ENCODE data around the gene HNF4A. TPM values are rescaled to one million over a fixed set of nuclear protein-coding genes. Genes with fewer than 3 reads are reported as not detected.
A peak's percentile ranks its signal among the peaks of the same experiment; 100 is the strongest.

HNF4A gene
- total and polyA plus RNA-seq, 2 of the 13 experiments (the other 11 are each of a cell fraction or from before 2014, with no cell fraction given) = 80.9 to 169 TPM

- TF ChIP-seq, protein P1, sequence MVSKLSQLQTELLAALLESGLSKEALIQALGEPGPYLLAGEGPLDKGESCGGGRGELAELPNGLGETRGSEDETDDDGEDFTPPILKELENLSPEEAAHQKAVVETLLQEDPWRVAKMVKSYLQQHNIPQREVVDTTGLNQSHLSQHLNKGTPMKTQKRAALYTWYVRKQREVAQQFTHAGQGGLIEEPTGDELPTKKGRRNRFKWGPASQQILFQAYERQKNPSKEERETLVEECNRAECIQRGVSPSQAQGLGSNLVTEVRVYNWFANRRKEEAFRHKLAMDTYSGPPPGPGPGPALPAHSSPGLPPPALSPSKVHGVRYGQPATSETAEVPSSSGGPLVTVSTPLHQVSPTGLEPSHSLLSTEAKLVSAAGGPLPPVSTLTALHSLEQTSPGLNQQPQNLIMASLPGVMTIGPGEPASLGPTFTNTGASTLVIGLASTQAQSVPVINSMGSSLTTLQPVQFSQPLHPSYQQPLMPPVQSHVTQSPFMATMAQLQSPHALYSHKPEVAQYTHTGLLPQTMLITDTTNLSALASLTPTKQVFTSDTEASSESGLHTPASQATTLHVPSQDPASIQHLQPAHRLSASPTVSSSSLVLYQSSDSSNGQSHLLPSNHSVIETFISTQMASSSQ (IDR thresholded peaks at IDR 0.05; ENCODE audit: low read depth) = peak; percentile 92
- TF ChIP-seq, protein P1 (CRISPR knock-in tag; IDR thresholded peaks at IDR 0.05; ENCODE audit: borderline replicate concordance) = peak; percentile 97
- TF ChIP-seq ELF4 (CRISPR knock-in tag; IDR thresholded peaks at IDR 0.05; ENCODE audit: borderline replicate concordance) (no peak), SSRP1 (CRISPR knock-in tag; IDR thresholded peaks at IDR 0.05) (peak; percentile 85; the same call in 1 of the 2 replicates), MED13 (CRISPR knock-in tag; IDR thresholded peaks at IDR 0.05) (no peak), KDM2A (CRISPR knock-in tag; IDR thresholded peaks at IDR 0.05; ENCODE audit: borderline replicate concordance, low read depth) (peak; percentile 80), ZBTB38 (CRISPR knock-in tag; IDR thresholded peaks at IDR 0.05) (peak; percentile 41; the same call in 1 of the 2 replicates), CENPX (CRISPR knock-in tag; IDR thresholded peaks at IDR 0.05) (no peak), FIP1L1 (IDR thresholded peaks at IDR 0.05; ENCODE audit: borderline replicate concordance, insufficient read depth, low read depth, low read length) (0 out of 2 replicates have a peak, but pooled peaks have one; percentile 58), ZNF350 (CRISPR knock-in tag; IDR thresholded peaks at IDR 0.05; ENCODE audit: borderline replicate concordance, low read depth) (no peak; the same call in none of the 2 replicates), ZNF33B (CRISPR knock-in tag; IDR thresholded peaks at IDR 0.05) (peak; percentile 67; the same call in 1 of the 2 replicates), BORCS8-MEF2B (CRISPR knock-in tag; IDR thresholded peaks at IDR 0.05) (peak; percentile 87), ZNF607 (CRISPR knock-in tag; IDR thresholded peaks at IDR 0.05; ENCODE audit: borderline replicate concordance) (peak; percentile 62), RBFOX2 (IDR thresholded peaks at IDR 0.05; ENCODE audit: low read depth, low read length) (peak; percentile 65), PBX3 (CRISPR knock-in tag; IDR thresholded peaks at IDR 0.05; ENCODE audit: borderline replicate concordance) (no peak), ZNF749 (CRISPR knock-in tag; IDR thresholded peaks at IDR 0.05; ENCODE audit: borderline replicate concordance) (no peak; the same call in 1 of the 2 replicates), ZNF205 (CRISPR knock-in tag; IDR thresholded peaks at IDR 0.05) (no peak), CAMTA2 (CRISPR knock-in tag; IDR thresholded peaks at IDR 0.05; ENCODE audit: borderline replicate concordance) (no peak), NR2F6 (IDR thresholded peaks at IDR 0.05) (no peak; the same call in none of the 2 replicates), NR2F6 (CRISPR knock-in tag; IDR thresholded peaks at IDR 0.05) (peak; percentile 65; the same call in 1 of the 2 replicates), ATRX (CRISPR knock-in tag; IDR thresholded peaks at IDR 0.05; ENCODE audit: borderline replicate concordance) (no peak), ZBTB8A (CRISPR knock-in tag; IDR thresholded peaks at IDR 0.05; ENCODE audit: borderline replicate concordance, low read depth) (no peak)
- TF ChIP-seq, protein P2, sequence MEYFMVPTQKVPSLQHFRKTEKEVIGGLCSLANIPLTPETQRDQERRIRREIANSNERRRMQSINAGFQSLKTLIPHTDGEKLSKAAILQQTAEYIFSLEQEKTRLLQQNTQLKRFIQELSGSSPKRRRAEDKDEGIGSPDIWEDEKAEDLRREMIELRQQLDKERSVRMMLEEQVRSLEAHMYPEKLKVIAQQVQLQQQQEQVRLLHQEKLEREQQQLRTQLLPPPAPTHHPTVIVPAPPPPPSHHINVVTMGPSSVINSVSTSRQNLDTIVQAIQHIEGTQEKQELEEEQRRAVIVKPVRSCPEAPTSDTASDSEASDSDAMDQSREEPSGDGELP (IDR thresholded peaks at IDR 0.05; ENCODE audit: borderline replicate concordance, low read depth) = no peak
- TF ChIP-seq, protein P3, sequence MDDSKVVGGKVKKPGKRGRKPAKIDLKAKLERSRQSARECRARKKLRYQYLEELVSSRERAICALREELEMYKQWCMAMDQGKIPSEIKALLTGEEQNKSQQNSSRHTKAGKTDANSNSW (CRISPR knock-in tag; IDR thresholded peaks at IDR 0.05; ENCODE audit: borderline replicate concordance) = no peak
Observed at GRCh38 chr20:44433751-44434538, 78.4 kb downstream of the HNF4A start (continued).
